CD8-positive, alpha-beta memory T cell (primary cell): ENCODE data around the gene SLC35B2. TPM values are rescaled to one million over a fixed set of nuclear protein-coding genes. Genes with fewer than 3 reads are reported as not detected.
"Not testable (repeated sequence)": the region's sequence is repeated elsewhere in the genome, so short reads cannot be mapped to it uniquely, and the experiment has no call there.

ENCODE experiments used
- CTCF ChIA-PET: fragments of 350-600 bp; sonication (Branson Sonifier 250); formaldehyde crosslinking; loops from one replicate; lab custom pipeline; 2021; ENCODE audit warnings: antibody characterized with exemption; lab: Charles Lee
- POLR2A ChIA-PET: fragments of 350-600 bp; sonication (Branson Sonifier 250); formaldehyde crosslinking; loops from one replicate; lab custom pipeline; 2021; ENCODE audit warnings: antibody characterized with exemption; lab: Charles Lee
- DNase-seq, 5 donors: peaks; one replicate each; pipeline versions ENCODE4 v3.0.0 to v3.0.0-alpha.2; 2020 to 2022; ENCODE audit warnings: mixed read lengths in 1 of 5
- H3K27ac ChIP-seq: one replicate; pipeline ENCODE4 v1.7.0; 2013; ENCODE audit warnings: low read depth, mild to moderate bottlenecking, low read length, moderate library complexity
- H3K27me3 ChIP-seq: 2 replicates; pipeline ENCODE4 v1.7.0; 2013; ENCODE audit warnings: low read length, mild to moderate bottlenecking; ENCODE audit not compliant: insufficient read depth, poor library complexity, severe bottlenecking
- H3K36me3 ChIP-seq: 2 replicates; pipeline ENCODE4 v1.7.0; 2013; ENCODE audit warnings: mild to moderate bottlenecking, low read length, moderate library complexity; ENCODE audit not compliant: insufficient read depth
- H3K4me1 ChIP-seq: 2 replicates; pipeline ENCODE4 v1.7.0; 2013; ENCODE audit warnings: mild to moderate bottlenecking, low read length, moderate library complexity; ENCODE audit not compliant: insufficient read depth
- H3K4me3 ChIP-seq: 2 replicates; pipeline ENCODE4 v1.7.0; 2013; ENCODE audit warnings: mild to moderate bottlenecking, low read length
- H3K9me3 ChIP-seq: 2 replicates; pipeline ENCODE4 v1.7.0; 2013; ENCODE audit warnings: mild to moderate bottlenecking, low read length
- H3K27ac Mint-ChIP-seq, 8 donors: one replicate each; pipeline ENCODE4 v1.8.0; 2020 to 2021; ENCODE audit warnings: mixed read lengths in 8 of 8, mild to moderate bottlenecking in 6 of 8, inconsistent platforms in 3 of 8, moderate library complexity in 3 of 8
- H3K27me3 Mint-ChIP-seq, 2 donors: one replicate each; pipeline ENCODE4 v1.8.0; 2020 to 2021; ENCODE audit warnings: mixed read lengths in 2 of 2, mild to moderate bottlenecking in 1 of 2, moderate library complexity in 1 of 2
- H3K36me3 Mint-ChIP-seq, 3 donors: one replicate each; pipeline ENCODE4 v1.8.0; 2020 to 2021; ENCODE audit warnings: mixed read lengths in 3 of 3, inconsistent platforms in 1 of 3, mild to moderate bottlenecking in 1 of 3
- H3K4me1 Mint-ChIP-seq, 3 donors: one replicate each; pipeline ENCODE4 v1.8.0; 2020 to 2021; ENCODE audit warnings: mixed read lengths in 3 of 3, inconsistent platforms in 1 of 3, mild to moderate bottlenecking in 1 of 3
- H3K4me3 Mint-ChIP-seq, 7 donors: one replicate each; pipeline ENCODE4 v1.8.0; 2020 to 2021; ENCODE audit warnings: mixed read lengths in 7 of 7, mild to moderate bottlenecking in 6 of 7, moderate library complexity in 4 of 7, inconsistent platforms in 2 of 7
- H3K9me3 Mint-ChIP-seq, 5 donors: one replicate each; pipeline ENCODE4 v1.8.0; 2020 to 2022; ENCODE audit warnings: mixed read lengths in 5 of 5, mild to moderate bottlenecking in 3 of 5, moderate library complexity in 2 of 5, inconsistent platforms in 1 of 5
- polyA plus RNA-seq: library from polyadenylated mRNA; unstranded; fragments of 300-500 nt; fragmentation: Illumina TruSeq; gene quantifications from one replicate; pipeline ENCODE4 v1.2.3, GENCODE V29; 2021
- total RNA-seq, 2 experiments: library from RNA; stranded (reverse); gene quantifications; one replicate each; pipeline ENCODE4 v1.2.3, GENCODE V29; 2021

The SLC35B2 gene
- total and polyA plus RNA-seq, 3 experiments from 2014 or later, result 34.8 to 49.0 (median 35.7) TPM

DNA sequence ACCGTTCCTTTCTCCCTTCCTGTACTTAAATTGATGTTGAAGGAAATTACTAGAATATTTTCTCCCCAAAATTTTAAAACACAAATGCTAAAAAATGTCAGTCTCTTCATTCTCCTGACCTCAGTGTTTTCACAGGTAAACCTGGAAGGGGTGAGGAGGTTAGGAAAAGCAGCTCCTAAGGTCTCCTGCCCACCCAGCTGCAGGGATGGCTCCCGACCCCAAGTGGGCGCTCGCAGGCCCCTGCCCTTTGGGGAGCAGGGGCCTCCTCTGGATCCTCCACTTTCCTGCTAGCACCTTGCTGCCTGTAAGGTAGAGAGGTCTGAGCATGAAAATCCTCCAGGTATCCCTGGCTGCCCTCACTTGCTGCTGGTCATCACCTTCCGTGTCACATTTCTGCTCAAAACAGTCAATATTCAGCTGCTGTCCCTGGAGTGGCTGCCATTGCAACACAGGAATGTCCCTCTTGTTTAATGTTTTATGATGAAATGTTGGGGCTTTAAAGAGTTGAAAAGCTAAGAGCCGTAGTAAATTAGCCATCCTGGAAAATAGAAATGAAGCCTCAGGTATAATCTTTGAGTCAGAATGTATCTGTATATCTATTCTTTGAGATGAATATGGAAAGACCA is 21.3 kb downstream of the SLC35B2 start:
- no peaks in the 10 kb centered on the region for H3K36me3 ChIP-seq
- Mint-ChIP-seq H3K27ac (peak overlapping the region in 1 of 8 donors; percentile 72), H3K4me1 (peaks cover 10 to 15% (median 10%) of the 10 kb centered on the region in 3 donors), H3K27me3 (peaks cover 0 to 2% of the 10 kb centered on the region in 2 donors), H3K36me3 (peaks cover 0 to 3% (median 0%) of the 10 kb centered on the region in 3 donors), H3K9me3 (no peaks in the 10 kb centered on the region), H3K4me3 (peak overlapping the region in 2 of 7 donors; percentile 19 to 69)
- ChIA-PET CTCF (interaction anchor here (0.6 to 6.3 kb wide), 6 partner anchors 11 to 63 kb away, joined by 3 to 69 read pairs (median 10); partner anchors contain the start of genes HSP90AB1, SLC29A1 and SLC35B2), POLR2A (interaction anchor here (0.6 to 1.4 kb wide), 2 partner anchors 10 to 39 kb away, joined by 3 to 4 read pairs; partner anchors contain the start of gene HSP90AB1)
- H3K27ac ChIP-seq, result no peak overlapping the region
- H3K4me3 ChIP-seq, result no peak overlapping the region
- DNase-seq, result no peak
- no peaks in the 10 kb centered on the region for H3K27me3 ChIP-seq
- H3K4me1 ChIP-seq, result peaks cover 12% of the 10 kb centered on the region
- H3K9me3 ChIP-seq, result no peaks in the 10 kb centered on the region

DNA sequence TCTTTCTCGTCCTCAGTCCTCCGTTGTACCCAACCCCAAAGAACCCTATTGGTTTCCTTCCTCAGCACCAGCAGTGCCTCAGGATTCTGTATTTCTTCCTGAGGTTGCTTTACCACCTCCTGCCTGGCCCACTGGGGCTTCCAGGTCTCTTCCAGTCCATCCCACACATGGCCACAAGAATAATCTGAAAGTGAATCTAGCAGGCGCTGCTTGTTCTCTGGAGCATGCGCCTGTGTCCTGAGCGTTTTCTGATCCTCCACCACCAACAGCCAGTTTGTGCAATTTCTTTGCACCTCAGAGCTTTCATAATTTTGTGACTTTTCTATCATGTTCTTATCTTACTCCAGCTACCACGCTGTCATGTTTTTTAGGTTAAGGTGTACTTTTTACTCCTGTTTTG is 22.1 kb downstream of the SLC35B2 start:
- peaks cover 0 to 2% of the 10 kb centered on the region in 2 donors for H3K27me3 Mint-ChIP-seq
- no peaks in the 10 kb centered on the region for H3K9me3 Mint-ChIP-seq
- peaks cover 0 to 3% (median 0%) of the 10 kb centered on the region in 3 donors for H3K36me3 Mint-ChIP-seq
- H3K4me3 ChIP-seq, result no peak overlapping the region
- POLR2A ChIA-PET, result interaction anchor here (1.4 kb wide), 1 partner anchor 11 kb away, joined by 4 read pairs; the partner anchor contains the start of gene HSP90AB1
- H3K27me3 ChIP-seq, result no peaks in the 10 kb centered on the region
- DNase-seq, result no peak
- H3K27ac ChIP-seq, result no peak overlapping the region
- CTCF ChIA-PET, result interaction anchor here (1.2 to 6.3 kb wide), 7 partner anchors 9 to 63 kb away, joined by 3 to 69 read pairs (median 9); partner anchors contain the start of genes HSP90AB1, SLC29A1 and SLC35B2
- peak overlapping the region in 1 of 8 donors; percentile 21 for H3K27ac Mint-ChIP-seq
- H3K36me3 ChIP-seq, result no peaks in the 10 kb centered on the region
- peaks cover 10 to 15% (median 10%) of the 10 kb centered on the region in 3 donors for H3K4me1 Mint-ChIP-seq
- no peaks in the 10 kb centered on the region for H3K9me3 ChIP-seq
- peaks cover 12% of the 10 kb centered on the region for H3K4me1 ChIP-seq
- H3K4me3 Mint-ChIP-seq, result peak overlapping the region in 2 of 7 donors; percentile 42 to 45

DNA sequence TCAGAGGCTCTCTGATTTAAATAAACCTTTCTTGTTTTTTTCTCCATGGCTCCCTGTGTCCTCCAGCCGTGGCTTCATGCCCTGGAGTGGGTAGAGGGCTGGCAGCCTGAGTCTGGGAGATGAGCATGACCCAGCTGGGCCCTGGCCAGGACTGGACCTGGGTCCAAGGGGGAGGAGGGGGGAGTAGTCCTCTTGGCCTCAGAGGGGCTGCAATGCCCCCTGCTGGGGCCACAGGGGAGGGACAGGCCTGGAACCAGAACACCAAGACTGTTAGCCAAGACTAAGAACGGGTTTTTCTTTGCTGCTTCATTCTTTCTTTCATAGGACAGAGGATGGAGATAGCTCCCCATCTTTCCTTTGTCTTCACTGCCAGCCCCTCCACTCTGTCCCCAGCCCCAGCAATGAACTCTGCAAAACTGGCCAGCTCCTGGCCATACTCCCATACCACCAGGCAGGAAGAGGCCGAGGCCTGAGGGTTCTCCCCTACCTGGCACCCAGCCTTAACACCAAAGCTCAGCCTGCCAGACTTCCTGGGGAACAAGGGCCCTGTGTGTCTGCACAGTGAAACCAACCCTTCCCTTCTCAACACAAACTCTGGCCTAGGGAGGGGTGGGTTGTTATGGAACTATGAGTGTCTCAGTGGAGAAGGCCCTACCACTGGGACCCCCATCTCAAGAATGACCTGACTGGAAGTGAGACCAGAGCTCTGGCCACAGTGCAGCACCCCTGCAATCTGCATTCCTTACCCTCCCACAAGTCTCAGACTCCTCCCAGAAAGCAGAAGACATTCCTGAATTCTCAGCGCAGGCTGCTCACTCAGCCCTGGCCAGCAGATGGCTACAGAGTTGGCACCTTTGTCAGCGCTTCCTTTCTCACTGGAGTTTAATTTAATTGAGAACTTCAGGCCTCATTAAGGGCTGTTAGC is 23.0 kb downstream of the SLC35B2 start:
- H3K36me3 ChIP-seq, result no peaks in the 10 kb centered on the region
- peaks cover 12% of the 10 kb centered on the region for H3K4me1 ChIP-seq
- H3K27ac ChIP-seq, result no peak overlapping the region
- no peak overlapping the region for H3K4me3 ChIP-seq
- no peaks in the 10 kb centered on the region for H3K9me3 ChIP-seq
- no peaks in the 10 kb centered on the region for H3K9me3 Mint-ChIP-seq
- no peak for DNase-seq
- H3K27me3 Mint-ChIP-seq, result peaks cover 0 to under 1% of the 10 kb centered on the region in 2 donors
- POLR2A ChIA-PET, result interaction anchor here (1.0 to 1.4 kb wide), 2 partner anchors 10 to 12 kb away, joined by 3 to 4 read pairs; partner anchors contain the start of gene HSP90AB1
- H3K27ac Mint-ChIP-seq, result peak overlapping the region in 1 of 8 donors; percentile 22
- H3K4me1 Mint-ChIP-seq, result peaks cover 10 to 15% (median 10%) of the 10 kb centered on the region in 3 donors
- no peaks in the 10 kb centered on the region for H3K27me3 ChIP-seq
- CTCF ChIA-PET, result interaction anchor here (0.6 to 6.3 kb wide), 9 partner anchors 10 to 664 kb away, joined by 3 to 69 read pairs (median 5); partner anchors contain the start of genes HSP90AB1, SLC29A1 and SLC35B2
- peaks cover 0 to 3% (median 0%) of the 10 kb centered on the region in 3 donors for H3K36me3 Mint-ChIP-seq
- peak overlapping the region in 1 of 7 donors; percentile 45 for H3K4me3 Mint-ChIP-seq

DNA sequence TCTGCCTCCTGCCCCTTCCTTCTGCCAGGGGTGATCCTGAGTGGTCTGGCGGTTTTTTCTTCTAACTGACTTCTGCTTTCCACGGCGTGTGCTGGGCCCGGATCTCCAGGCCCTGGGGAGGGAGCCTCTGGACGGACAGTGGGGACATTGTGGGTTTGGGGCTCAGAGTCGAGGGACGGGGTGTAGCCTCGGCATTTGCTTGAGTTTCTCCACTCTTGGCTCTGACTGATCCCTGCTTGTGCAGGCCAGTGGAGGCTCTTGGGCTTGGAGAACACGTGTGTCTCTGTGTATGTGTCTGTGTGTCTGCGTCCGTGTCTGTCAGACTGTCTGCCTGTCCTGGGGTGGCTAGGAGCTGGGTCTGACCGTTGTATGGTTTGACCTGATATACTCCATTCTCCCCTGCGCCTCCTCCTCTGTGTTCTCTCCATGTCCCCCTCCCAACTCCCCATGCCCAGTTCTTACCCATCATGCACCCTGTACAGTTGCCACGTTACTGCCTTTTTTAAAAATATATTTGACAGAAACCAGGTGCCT is 23.7 kb downstream of the SLC35B2 start:
- Histone ChIP-seq H3K4me3 (no peak overlapping the region), H3K9me3 (no peaks in the 10 kb centered on the region), H3K27ac (no peak overlapping the region), H3K4me1 (peaks cover 12% of the 10 kb centered on the region), H3K36me3 (no peaks in the 10 kb centered on the region), H3K27me3 (no peaks in the 10 kb centered on the region)
- no peak overlapping the region for H3K4me3 Mint-ChIP-seq
- peaks cover 9 to 14% (median 10%) of the 10 kb centered on the region in 3 donors for H3K4me1 Mint-ChIP-seq
- H3K27me3 Mint-ChIP-seq, result no peaks in the 10 kb centered on the region
- no peak overlapping the region for H3K27ac Mint-ChIP-seq
- H3K36me3 Mint-ChIP-seq, result peaks cover 0 to 3% (median 0%) of the 10 kb centered on the region in 3 donors
- H3K9me3 Mint-ChIP-seq, result no peaks in the 10 kb centered on the region
- ChIA-PET CTCF (interaction anchor here (0.6 to 6.3 kb wide), 6 partner anchors 9 to 664 kb away, joined by 3 to 69 read pairs (median 4); partner anchors contain the start of genes SLC29A1 and SLC35B2), POLR2A (interaction anchor here (1.0 kb wide), 1 partner anchor 9 kb away, joined by 3 read pairs; no protein-coding TSS in a partner anchor)
- DNase-seq, result no peak

DNA sequence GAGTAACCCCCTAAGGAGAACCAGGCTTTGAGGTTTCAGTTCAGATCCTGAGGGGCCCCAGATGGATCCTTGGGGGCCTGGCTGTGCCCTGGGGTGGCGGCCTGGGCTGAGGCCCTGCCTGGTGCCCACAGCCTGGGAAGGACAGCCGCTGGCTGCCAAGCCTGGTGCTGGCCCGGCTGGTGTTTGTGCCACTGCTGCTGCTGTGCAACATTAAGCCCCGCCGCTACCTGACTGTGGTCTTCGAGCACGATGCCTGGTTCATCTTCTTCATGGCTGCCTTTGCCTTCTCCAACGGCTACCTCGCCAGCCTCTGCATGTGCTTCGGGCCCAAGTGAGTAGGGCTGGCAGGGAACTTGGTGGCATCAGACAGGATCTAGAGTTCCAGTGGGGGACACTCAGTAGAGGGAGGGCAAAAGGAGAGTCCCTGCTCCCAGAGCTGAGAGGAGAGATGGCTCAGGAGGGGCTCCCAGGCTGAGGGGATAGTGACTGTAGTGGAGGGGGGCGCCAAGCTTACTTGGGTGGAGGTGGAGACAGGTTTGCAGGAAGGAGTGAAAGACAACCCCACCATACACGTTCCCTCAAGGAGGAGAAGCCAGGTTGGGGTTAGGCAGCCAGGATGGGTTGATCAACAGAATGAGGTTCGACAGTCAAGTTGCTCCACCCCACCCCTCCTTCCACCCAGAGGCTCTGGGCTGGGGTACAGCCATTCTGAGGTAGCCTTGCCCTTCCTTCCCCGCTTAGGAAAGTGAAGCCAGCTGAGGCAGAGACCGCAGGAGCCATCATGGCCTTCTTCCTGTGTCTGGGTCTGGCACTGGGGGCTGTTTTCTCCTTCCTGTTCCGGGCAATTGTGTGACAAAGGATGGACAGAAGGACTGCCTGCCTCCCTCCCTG is 24.4 kb downstream of the SLC35B2 start:
- Histone ChIP-seq H3K9me3 (no peaks in the 10 kb centered on the region), H3K36me3 (no peaks in the 10 kb centered on the region), H3K27me3 (no peaks in the 10 kb centered on the region), H3K4me3 (no peak overlapping the region), H3K4me1 (peaks cover 7% of the 10 kb centered on the region), H3K27ac (no peak overlapping the region)
- no peak for DNase-seq
- H3K4me3 Mint-ChIP-seq, result no peak overlapping the region
- peaks cover 0 to 3% (median 0%) of the 10 kb centered on the region in 3 donors for H3K36me3 Mint-ChIP-seq
- ChIA-PET POLR2A (no interaction called here), CTCF (interaction anchor here (1.3 to 6.3 kb wide), 2 partner anchors 8 to 60 kb away, joined by 4 to 69 read pairs; partner anchors contain the start of gene SLC29A1)
- H3K9me3 Mint-ChIP-seq, result no peaks in the 10 kb centered on the region
- no peaks in the 10 kb centered on the region for H3K27me3 Mint-ChIP-seq
- H3K4me1 Mint-ChIP-seq, result peaks cover 4 to 7% (median 4%) of the 10 kb centered on the region in 3 donors
- H3K27ac Mint-ChIP-seq, result peak overlapping the region in 1 of 8 donors; percentile 93

DNA sequence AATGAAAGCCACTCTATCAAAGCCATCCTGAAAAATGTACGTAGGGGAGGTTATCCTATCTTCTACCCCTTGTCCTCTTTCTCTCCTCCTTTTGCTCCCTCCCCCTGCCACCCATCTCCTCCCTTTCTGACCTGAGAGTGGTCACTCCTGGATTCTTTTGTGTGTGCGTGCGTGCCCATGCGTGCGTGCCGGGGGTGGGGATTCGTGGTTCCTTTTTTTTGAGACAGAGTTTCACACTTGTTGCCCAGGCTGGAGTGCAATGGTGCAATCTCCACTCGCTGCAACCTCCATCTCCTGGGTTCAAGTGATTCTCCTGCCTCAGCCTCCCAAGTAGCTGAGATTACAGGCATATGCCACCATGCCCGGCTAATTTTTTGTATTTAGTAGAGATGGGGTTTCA is 25.9 kb downstream of the SLC35B2 start:
- H3K27me3 Mint-ChIP-seq, H3K9me3 ChIP-seq, H3K27me3 ChIP-seq, H3K4me3 ChIP-seq, H3K9me3 Mint-ChIP-seq, H3K4me3 Mint-ChIP-seq, H3K27ac Mint-ChIP-seq, CTCF ChIA-PET, DNase-seq, H3K4me1 ChIP-seq, H3K36me3 Mint-ChIP-seq, H3K27ac ChIP-seq, H3K36me3 ChIP-seq, POLR2A ChIA-PET, H3K4me1 Mint-ChIP-seq: not testable (repeated sequence)
